Measurements from ENCODE around the gene AMN1.
"Not testable (repeated sequence)": the region's sequence is repeated elsewhere in the genome, so short reads cannot be mapped to it uniquely, and the experiment has no call there.

DNA sequence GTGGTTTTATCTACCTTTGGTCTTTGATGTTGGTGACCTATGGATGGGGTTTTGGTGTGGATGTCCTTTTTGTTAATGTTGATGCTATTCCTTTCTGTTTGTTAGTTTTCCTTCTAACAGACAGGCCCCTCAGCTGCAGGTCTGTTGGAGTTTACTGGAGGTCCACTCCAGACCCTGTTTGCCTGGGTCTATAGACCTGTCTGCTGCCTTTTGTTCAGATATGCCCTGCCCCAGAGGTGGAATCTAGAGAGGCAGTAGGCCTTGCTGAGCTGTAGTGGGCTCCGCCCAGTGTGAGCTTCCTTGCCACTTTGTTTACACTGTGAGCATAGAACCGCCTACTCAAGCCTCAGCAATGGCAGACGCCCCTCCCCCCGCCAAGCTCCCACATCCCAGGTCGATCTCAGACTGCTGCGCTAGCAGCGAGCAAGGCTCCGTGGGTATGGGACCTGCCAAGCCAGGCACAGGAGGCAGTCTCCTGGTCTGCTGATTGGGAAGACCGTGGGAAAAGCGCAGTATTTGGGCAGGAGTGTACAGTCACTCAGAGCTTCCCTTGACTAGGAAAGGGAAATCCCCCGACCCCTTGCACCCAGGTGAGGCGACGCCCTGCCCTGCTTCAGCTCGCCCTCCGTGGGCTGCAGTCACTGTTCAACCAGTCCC, 10.2 kb downstream of the AMN1 start:
- TF ChIP-seq EP300 (IDR thresholded peaks at IDR 0.05) = not testable (repeated sequence)
- TF ChIP-seq, protein P1, sequence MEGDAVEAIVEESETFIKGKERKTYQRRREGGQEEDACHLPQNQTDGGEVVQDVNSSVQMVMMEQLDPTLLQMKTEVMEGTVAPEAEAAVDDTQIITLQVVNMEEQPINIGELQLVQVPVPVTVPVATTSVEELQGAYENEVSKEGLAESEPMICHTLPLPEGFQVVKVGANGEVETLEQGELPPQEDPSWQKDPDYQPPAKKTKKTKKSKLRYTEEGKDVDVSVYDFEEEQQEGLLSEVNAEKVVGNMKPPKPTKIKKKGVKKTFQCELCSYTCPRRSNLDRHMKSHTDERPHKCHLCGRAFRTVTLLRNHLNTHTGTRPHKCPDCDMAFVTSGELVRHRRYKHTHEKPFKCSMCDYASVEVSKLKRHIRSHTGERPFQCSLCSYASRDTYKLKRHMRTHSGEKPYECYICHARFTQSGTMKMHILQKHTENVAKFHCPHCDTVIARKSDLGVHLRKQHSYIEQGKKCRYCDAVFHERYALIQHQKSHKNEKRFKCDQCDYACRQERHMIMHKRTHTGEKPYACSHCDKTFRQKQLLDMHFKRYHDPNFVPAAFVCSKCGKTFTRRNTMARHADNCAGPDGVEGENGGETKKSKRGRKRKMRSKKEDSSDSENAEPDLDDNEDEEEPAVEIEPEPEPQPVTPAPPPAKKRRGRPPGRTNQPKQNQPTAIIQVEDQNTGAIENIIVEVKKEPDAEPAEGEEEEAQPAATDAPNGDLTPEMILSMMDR (IDR thresholded peaks at IDR 0.05) = not testable (repeated sequence)

Measured in suprapubic skin (tissue), 3 donors.